HG02571 (cell line): ENCODE data around the gene NT5C3B.
A peak's percentile ranks its signal among the peaks of the same experiment; 100 is the strongest.
"Not testable (repeated sequence)": the region's sequence is repeated elsewhere in the genome, so short reads cannot be mapped to it uniquely, and the experiment has no call there.

ENCODE experiments used
- ATAC-seq: cut with Tn5 transposase; IDR thresholded peaks from one replicate; pipeline ENCODE4 v1.9.1; 2021; ENCODE audit warnings: mild to moderate bottlenecking, moderate library complexity; ENCODE audit not compliant: unreplicated experiment

Gene NT5C3B

GRCh38 chr17:41835800-41836549 lies at the start of gene NT5C3B:
Gene NT5C3B, minus strand, starts transcription at chr17:41836232. Its CDS starts 39 bp downstream, at chr17:41836193.
- peak; percentile 67 for ATAC-seq

GRCh38 chr17:41885733-41886132 lies 49.7 kb upstream of the NT5C3B start:
- ATAC-seq = no peak

- ATAC-seq = no peak
These were observed 46.7 kb upstream of the NT5C3B start for GRCh38 chr17:41882756-41883155.

- ATAC-seq = no peak
These were observed 44.1 kb upstream of the NT5C3B start for GRCh38 chr17:41880130-41880529.

DNA sequence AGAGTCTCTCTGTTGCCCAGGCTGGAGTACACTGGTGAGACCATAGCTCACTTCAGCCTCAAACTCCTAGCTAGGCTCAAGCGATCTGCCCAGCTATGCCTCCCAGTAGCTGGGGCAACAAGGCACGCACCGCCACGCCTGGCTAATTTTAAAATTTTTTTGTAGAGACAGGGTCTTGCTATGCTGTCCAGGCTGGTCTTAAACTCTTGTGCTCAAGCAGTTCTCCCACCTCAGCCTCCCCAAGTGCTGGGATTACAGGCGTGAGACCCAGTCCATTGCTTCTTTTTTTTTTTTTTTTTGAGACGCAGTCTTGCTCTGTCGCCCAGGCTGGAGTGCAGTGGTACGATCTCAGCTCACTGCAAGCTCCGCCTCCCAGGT lies 38.2 kb upstream of the NT5C3B start:
- ATAC-seq = not testable (repeated sequence)

- no peak for ATAC-seq
These were observed 37.7 kb upstream of the NT5C3B start for GRCh38 chr17:41873559-41874292.

- ATAC-seq = no peak
These were observed 35.8 kb upstream of the NT5C3B start for GRCh38 chr17:41871789-41872188.

DNA sequence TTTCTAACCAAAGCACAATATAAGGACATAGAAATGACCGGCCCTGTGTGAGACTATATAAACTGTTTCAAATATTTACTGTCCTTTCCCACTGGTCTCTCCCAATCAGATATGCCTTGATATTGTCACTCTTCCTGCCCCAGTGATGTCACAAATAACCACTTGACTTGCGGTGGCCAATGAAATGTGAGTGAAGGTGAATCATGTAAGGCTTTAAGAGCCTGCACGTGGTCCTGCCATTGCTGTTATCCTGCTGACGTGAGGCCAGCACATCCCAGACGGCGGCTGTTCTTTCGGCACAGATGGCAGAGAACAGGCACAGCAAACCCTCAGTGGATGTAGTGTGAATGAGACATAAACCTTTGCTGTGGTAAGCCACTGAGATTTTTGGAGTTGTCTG lies 34.6 kb upstream of the NT5C3B start:
- no peak for ATAC-seq

DNA sequence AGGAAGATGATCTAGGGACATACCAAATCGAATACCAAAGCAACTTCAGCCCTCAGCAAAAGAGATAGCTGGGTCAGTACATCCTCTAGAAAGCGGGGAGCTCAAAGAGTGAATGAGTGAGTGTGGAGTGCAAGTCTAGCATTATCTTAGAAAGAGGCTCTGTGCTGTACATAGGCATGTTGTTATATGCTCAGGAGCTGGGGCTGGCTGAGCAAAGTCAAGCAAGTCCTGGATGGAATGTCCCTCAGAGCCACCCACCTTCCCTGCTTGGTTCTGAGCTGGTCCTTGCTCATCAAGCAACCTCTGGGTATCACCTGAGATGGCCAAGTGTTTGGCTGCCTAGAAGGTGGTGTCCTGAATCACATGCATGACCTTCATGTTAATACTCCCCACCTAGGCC lies 34.1 kb upstream of the NT5C3B start:
- ATAC-seq = no peak

GRCh38 chr17:41869426-41869825 lies 33.4 kb upstream of the NT5C3B start:
- no peak for ATAC-seq

DNA sequence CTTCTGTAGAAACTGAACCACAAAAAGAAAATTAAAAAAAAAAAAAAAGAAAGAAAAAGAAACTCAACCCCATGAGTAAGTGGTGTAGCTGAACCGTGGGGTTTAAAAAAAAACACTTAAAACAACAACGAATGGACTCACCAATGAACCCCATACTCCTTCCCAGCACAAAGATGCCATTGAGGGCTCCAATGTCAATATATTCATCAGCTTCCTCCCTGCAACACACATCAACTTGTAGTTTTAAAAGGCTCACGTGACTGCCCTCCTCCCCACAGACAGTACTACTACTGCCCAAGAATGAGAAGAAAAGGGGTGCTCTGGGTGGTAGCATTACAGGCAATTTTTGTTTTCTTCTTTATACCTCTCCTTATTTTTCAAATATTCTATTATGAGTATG lies 32.5 kb upstream of the NT5C3B start:
- no peak for ATAC-seq

GRCh38 chr17:41865596-41865893 lies 29.5 kb upstream of the NT5C3B start:
- no peak for ATAC-seq

GRCh38 chr17:41864836-41865595 lies 29.0 kb upstream of the NT5C3B start, which contains the start of gene KLHL11:
Gene KLHL11, minus strand, starts transcription at chr17:41865423. Its CDS starts 53 bp downstream, at chr17:41865370.
- peak; percentile 89 for ATAC-seq

GRCh38 chr17:41864498-41864835 lies 28.4 kb upstream of the NT5C3B start:
- peak; percentile 23 for ATAC-seq

DNA sequence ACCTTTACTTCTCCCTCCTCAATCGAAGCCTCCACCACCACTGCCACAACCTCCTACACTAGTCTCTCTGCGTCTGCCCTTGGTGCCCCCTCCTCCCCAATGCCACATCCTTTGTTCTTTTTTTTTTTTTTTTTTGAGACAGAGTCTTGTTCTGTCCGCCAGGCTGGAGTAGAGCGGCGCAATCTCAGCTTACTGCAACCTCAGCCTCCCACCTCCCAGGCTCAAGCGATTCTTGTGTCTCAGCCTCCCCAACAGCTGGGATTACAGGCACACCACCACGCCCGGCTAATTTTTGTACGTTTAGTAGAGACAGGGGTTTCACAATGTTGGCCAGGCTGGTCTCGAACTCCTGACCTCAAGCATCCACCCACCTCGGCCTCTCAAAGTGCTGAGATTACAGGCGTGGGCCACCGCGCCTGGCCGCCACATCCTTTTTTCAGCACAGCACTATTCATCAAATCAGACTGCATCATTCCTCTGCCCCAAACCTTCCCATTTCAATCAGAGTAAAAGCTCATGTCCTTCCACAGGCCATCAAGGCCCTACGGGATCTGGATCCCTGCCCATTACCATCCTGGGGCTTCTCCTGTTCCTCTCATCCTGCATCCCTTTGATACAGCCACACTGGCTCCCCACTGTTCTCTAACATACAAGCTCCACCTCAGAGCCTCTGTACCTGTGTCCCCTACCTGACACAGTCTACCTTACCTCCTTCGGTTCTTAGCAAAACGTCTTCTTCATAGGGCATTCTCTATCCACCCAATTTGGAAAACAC lies 27.2 kb upstream of the NT5C3B start:
- no peak for ATAC-seq

DNA sequence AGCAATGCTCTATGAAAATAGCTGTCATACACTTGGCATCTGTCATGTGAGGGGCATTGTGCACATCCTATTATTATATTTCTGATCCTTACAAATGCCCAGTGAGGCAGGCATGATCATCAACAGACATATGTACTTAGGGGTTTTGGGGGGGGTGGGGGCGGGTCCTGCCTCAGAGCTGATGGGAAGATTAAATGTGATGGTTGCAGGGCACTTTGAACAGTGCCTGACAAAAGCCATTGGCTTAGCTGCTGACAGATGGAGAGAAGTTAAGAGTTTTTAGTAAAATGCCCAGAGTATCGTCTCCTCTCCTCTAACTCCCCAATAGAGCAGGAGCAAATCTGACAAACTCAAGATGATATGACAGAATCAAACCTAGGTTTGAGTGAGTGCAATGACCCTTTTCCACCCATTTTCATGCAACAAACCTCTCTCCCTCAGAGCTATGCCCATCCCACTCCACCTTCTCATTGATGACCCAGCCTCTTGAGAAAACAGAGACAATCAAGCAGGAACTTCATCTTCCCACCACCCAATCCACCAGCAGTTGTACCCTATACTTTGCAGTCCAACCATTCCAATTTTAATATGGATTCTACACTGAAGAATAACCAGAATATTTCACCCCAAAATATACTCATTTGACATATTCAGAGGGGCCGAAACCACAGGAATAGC lies 24.4 kb upstream of the NT5C3B start:
- no peak for ATAC-seq

DNA sequence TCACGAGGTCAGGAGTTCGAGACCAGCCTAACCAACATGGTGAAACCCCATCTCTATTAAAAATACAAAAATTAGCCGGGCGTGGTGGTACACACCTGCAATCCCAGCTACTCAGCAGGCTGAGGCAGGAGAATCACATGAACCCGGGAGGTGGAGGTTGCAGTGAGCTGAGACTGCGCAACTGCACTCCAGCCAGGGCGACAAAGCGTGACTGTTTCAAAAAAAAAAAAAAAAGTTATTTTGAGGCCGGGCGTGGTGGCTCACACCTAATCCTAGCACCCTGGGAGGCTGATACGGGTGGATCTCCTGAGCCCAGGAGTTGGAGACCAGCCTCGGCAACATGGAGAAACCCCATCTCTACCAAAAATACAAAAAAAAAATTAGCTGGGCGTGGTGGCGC lies 15.3 kb upstream of the NT5C3B start:
- ATAC-seq = not testable (repeated sequence)

DNA sequence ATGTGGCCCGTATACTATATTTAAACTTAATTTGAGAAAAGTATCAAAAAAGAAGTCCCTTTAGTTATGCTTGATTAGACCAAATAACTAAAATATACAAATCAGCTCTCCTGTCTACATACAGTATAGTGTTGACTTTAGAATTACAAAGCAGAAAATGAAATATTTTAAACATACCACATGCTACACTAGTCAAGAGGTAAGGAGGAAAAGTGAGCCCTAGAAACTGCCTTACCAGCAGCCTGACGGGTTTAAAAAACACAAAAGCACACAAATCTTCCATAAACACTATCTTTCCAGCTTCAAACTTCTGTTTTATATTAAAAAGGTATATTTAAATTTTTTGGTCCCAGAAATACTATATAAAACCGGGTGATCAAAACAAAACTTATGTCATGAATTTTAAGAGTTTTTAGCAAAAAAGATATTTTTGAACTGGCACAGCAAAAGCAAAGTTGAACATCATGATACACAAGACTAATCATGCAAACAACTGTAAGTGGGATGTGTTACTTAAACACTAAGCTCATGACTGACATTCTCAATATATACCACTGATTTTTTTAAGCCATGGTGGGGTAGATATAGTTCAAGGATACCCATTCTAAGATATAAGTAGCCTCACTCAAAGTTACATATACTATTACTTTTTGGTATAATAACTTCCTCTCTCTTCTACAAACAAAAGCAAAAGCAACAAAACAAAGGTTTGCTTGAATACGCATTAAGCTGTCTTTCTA lies 13.4 kb upstream of the NT5C3B start:
- ATAC-seq = no peak

DNA sequence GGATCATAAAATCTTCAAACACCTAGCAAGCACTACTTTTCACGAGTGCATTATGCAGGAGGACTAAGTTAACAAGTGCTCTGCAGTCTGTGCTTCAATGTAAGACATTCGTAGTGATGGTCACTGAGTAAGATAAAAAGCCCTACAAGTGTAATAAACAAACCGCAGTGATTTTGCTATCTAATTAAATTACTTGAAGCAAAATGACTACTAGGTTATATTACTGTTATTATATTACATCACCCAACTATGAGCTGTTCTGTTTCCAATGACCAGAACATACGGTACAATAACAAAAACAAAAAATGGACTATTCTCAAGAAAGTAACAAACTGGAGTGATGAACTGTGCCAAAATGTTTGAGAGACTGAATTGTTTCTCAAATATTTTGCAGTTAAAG lies 12.8 kb upstream of the NT5C3B start:
- ATAC-seq = no peak

DNA sequence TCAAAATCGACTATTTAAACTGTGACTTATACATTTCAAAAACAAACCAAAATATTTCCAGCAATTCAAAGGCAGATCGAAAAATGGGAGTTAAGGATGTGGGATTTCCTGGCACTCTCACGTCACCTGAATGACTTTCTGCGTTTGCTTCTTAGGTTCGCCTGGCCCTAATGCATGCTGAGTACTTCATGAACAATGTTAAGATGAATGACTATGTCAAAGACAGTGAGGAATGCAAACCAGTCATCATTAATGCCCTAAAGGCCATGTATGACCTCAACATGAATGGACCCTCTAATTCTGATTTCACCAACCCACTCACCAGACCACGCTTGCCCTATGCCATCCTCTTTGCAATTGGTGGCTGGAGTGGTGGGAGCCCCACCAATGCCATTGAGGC lies 8.9 kb upstream of the NT5C3B start:
- no peak for ATAC-seq
